Osteoblast (primary cell): ENCODE results near the gene TAGAP. TPM values are rescaled to one million over a fixed set of nuclear protein-coding genes. Genes with fewer than 3 reads are reported as not detected.

ENCODE experiments used
- DNase-seq: peaks from one replicate; pipeline ENCODE4 v3.0.0; 2011; ENCODE audit warnings: low spot score, mixed read lengths; ENCODE audit not compliant: insufficient read length; ENCODE audit errors: missing footprints
- H2AFZ ChIP-seq: 2 replicates; pipeline ENCODE4 v1.6.0; 2011; ENCODE audit warnings: mild to moderate bottlenecking, low read length
- H3K27ac ChIP-seq: 2 replicates; pipeline ENCODE4 v1.5.1; 2011; ENCODE audit warnings: mild to moderate bottlenecking, low read depth, low read length, moderate library complexity
- H3K27me3 ChIP-seq: 2 replicates; pipeline ENCODE4 v1.6.0; 2012; ENCODE audit warnings: mild to moderate bottlenecking, control low read depth, inconsistent platforms, low read length, moderate library complexity; ENCODE audit not compliant: insufficient read depth
- H3K36me3 ChIP-seq: 2 replicates; pipeline ENCODE4 v1.5.1; 2011; ENCODE audit warnings: mild to moderate bottlenecking, low read length, control low read depth, moderate library complexity; ENCODE audit not compliant: insufficient read depth
- H3K4me1 ChIP-seq: 2 replicates; pipeline ENCODE4 v1.5.1; 2011; ENCODE audit warnings: mild to moderate bottlenecking, low read length, control low read depth, moderate library complexity; ENCODE audit not compliant: insufficient read depth
- H3K4me2 ChIP-seq: 2 replicates; pipeline ENCODE4 v1.6.0; 2011; ENCODE audit warnings: mild to moderate bottlenecking, low read length; ENCODE audit not compliant: insufficient read depth
- H3K4me3 ChIP-seq: fragments of 200-600 bp; sonication (generic); 3 replicates; pipeline ENCODE4 v1.5.1; 2012; ENCODE audit warnings: mild to moderate bottlenecking, low read length, inconsistent platforms; ENCODE audit not compliant: insufficient read depth
- H3K79me2 ChIP-seq: 2 replicates; pipeline ENCODE4 v1.6.0; 2012; ENCODE audit warnings: mild to moderate bottlenecking, low read length, control low read depth, inconsistent platforms; ENCODE audit not compliant: insufficient read depth
- H3K9me3 ChIP-seq: 2 replicates; pipeline ENCODE4 v1.5.1; 2011; ENCODE audit warnings: low read depth, low read length, control low read depth
- H4K20me1 ChIP-seq: 2 replicates; pipeline ENCODE4 v1.6.0; 2012; ENCODE audit warnings: mild to moderate bottlenecking, low read length, control low read depth; ENCODE audit not compliant: insufficient read depth
- total RNA-seq: library from RNA; depleted of rRNA; stranded (reverse); fragments of >200 nt; gene quantifications from 2 replicates; pipeline ENCODE4 v1.2.3, GENCODE V29; 2012
- TF ChIP-seq, protein P1 (sequence below): IDR thresholded peaks from 2 replicates; pipeline ENCODE4 v1.5.1; 2011; ENCODE audit warnings: mild to moderate bottlenecking, low read depth, low read length, moderate library complexity; ENCODE audit errors: extremely low read depth

TAGAP gene
- total RNA-seq, 1 donor = not detected

DNA sequence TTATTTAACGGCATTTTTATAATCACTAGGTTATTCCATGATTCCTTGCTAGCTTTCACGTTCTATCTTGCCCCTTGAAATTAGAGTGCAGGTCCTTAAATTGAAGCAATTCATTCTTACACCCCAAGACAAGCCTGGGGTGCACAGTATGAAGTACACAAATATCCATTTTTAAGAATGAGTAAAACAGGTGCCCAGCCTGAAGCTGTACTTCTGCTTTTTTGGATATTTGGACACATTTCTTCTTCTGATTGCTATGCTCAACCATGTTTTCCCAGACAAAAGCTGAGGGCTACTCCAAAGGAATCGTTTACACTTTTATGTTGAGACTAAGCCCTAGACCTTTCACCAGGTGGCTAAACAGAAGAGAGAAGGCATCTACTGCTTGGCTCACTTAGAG is 7.9 kb upstream of the TAGAP start:
- peaks cover 48% of the 10 kb centered on the region for H3K27me3 ChIP-seq
- H3K36me3 ChIP-seq = no peaks in the 10 kb centered on the region
- H3K4me3 ChIP-seq = no peak overlapping the region
- no peaks in the 10 kb centered on the region for H4K20me1 ChIP-seq
- TF ChIP-seq, protein P1, sequence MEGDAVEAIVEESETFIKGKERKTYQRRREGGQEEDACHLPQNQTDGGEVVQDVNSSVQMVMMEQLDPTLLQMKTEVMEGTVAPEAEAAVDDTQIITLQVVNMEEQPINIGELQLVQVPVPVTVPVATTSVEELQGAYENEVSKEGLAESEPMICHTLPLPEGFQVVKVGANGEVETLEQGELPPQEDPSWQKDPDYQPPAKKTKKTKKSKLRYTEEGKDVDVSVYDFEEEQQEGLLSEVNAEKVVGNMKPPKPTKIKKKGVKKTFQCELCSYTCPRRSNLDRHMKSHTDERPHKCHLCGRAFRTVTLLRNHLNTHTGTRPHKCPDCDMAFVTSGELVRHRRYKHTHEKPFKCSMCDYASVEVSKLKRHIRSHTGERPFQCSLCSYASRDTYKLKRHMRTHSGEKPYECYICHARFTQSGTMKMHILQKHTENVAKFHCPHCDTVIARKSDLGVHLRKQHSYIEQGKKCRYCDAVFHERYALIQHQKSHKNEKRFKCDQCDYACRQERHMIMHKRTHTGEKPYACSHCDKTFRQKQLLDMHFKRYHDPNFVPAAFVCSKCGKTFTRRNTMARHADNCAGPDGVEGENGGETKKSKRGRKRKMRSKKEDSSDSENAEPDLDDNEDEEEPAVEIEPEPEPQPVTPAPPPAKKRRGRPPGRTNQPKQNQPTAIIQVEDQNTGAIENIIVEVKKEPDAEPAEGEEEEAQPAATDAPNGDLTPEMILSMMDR = no peak
- no peak overlapping the region for H3K4me2 ChIP-seq
- no peaks in the 10 kb centered on the region for H3K4me1 ChIP-seq
- no peak overlapping the region for H2AFZ ChIP-seq
- H3K27ac ChIP-seq = no peak overlapping the region
- H3K79me2 ChIP-seq = no peaks in the 10 kb centered on the region
- no peaks in the 10 kb centered on the region for H3K9me3 ChIP-seq
- DNase-seq = no peak

DNA sequence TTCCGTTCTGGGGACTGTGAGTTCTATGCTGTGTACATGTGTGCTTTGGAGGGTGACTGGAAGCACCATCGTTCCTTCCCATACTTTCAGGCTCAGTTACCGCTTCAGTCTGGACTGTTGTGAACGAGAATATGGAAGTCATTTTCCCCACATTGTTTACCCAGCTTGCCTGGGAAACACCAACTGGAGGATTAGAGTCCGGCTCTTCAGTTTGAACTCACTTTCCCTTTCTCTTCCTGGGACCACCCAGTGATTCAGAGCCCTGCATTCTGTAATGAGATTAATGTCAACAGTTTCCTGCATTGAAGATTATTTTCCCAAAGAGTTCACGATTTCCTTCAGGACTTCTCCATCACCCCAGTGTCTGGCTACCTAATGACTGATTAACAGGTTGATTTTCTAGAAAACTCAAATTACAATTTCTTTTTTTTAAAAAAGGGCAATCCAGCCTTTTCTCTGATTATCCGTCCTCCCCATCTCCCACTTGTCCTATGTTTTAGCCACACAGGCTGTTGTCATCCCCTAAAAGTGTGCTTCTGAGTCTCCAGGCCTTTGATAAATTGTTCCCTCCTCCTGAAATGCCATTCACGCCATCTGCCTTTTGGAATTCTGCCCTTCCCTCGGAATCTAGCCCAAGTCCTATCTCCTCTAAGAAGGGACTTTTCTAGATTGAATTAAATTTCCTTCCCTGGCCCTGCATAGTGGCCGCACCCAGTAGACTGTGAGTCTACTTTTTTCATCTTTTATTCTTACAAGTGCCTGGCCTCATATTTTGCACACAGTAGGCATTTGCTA is 3.3 kb upstream of the TAGAP start:
- no peak overlapping the region for H3K4me3 ChIP-seq
- no peak overlapping the region for H3K4me2 ChIP-seq
- H3K27me3 ChIP-seq = peaks cover 36% of the 10 kb centered on the region
- no peaks in the 10 kb centered on the region for H3K4me1 ChIP-seq
- DNase-seq = no peak
- no peaks in the 10 kb centered on the region for H4K20me1 ChIP-seq
- no peak overlapping the region for H3K27ac ChIP-seq
- no peak overlapping the region for H2AFZ ChIP-seq
- H3K79me2 ChIP-seq = no peaks in the 10 kb centered on the region
- H3K9me3 ChIP-seq = no peaks in the 10 kb centered on the region
- H3K36me3 ChIP-seq = no peaks in the 10 kb centered on the region
- TF ChIP-seq, protein P1 = no peak

DNA sequence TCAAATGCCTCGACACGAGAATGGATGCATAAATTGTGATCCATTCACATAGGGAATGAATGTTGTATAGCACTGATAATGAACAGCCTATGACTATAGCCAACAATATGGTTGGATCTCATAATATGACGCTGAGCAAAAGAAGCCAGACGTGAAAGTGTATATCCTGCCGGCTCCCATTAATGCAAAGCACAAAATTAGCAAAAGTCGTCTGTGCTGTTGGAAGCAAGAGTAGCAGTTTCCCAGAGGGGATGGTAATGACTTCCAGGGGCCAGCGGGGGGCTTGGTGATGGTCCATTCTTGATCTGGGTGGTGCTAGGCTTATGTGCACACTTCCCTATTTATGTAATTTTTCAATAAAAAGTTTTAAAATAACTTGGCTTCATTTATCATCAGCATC is 1.0 kb upstream of the TAGAP start:
- no peak overlapping the region for H2AFZ ChIP-seq
- peak; percentile 37 for DNase-seq
- H3K4me2 ChIP-seq = no peak overlapping the region
- H3K4me1 ChIP-seq = no peaks in the 10 kb centered on the region
- peaks cover 45% of the 10 kb centered on the region for H3K27me3 ChIP-seq
- TF ChIP-seq, protein P1 = no peak
- H3K27ac ChIP-seq = no peak overlapping the region
- no peaks in the 10 kb centered on the region for H3K79me2 ChIP-seq
- no peaks in the 10 kb centered on the region for H3K36me3 ChIP-seq
- H4K20me1 ChIP-seq = no peaks in the 10 kb centered on the region
- no peak overlapping the region for H3K4me3 ChIP-seq
- no peaks in the 10 kb centered on the region for H3K9me3 ChIP-seq

- Histone ChIP-seq H4K20me1 (no peaks in the 10 kb centered on the region), H2AFZ (no peak overlapping the region), H3K36me3 (no peaks in the 10 kb centered on the region), H3K4me2 (no peak overlapping the region), H3K4me3 (no peak overlapping the region), H3K4me1 (peaks cover 5% of the 10 kb centered on the region), H3K27ac (no peak overlapping the region), H3K9me3 (no peaks in the 10 kb centered on the region), H3K79me2 (no peaks in the 10 kb centered on the region), H3K27me3 (peaks cover 41% of the 10 kb centered on the region)
- TF ChIP-seq, protein P1 = no peak
- no peak for DNase-seq
These were observed 844 bp downstream of the TAGAP start for GRCh38 chr6:159043947-159044346.
